ENCODE data around the gene ZFAND3.

GRCh38 chr6:37865504-37865903 is 46.0 kb downstream of the ZFAND3 start:
- TF ChIP-seq CTCF (IDR thresholded peaks at IDR 0.05 in 4 of 5, conservative IDR thresholded peaks at IDR 0.05 in 1 of 5) (no peak), POLR2A (IDR thresholded peaks at IDR 0.05) (no peak)

All from gastrocnemius medialis (tissue), 4 donors.